Trophoblast cell (in vitro differentiated cells and primary cell): ENCODE data around the gene NRCAM.

Experiments used
- DNase-seq, 2 donors: peaks; one replicate each; pipeline ENCODE4 v3.0.0-alpha.2; 2016
- H2AFZ ChIP-seq: 2 replicates; pipeline ENCODE4 v1.6.1; 2013; ENCODE audit warnings: low read length, moderate library complexity, mild to moderate bottlenecking; ENCODE audit not compliant: insufficient read depth, poor library complexity
- H2AK5ac ChIP-seq: 2 replicates; pipeline ENCODE4 v1.6.1; 2013; ENCODE audit warnings: mild to moderate bottlenecking, low read length
- H2BK120ac ChIP-seq: 2 replicates; pipeline ENCODE4 v1.6.1; 2013; ENCODE audit warnings: low read length, mild to moderate bottlenecking, moderate library complexity; ENCODE audit not compliant: insufficient read depth, poor library complexity
- H2BK12ac ChIP-seq: 2 replicates; pipeline ENCODE4 v1.6.1; 2013; ENCODE audit warnings: mild to moderate bottlenecking, low read length, moderate library complexity
- H2BK5ac ChIP-seq: 2 replicates; pipeline ENCODE4 v1.6.1; 2013; ENCODE audit warnings: low read length, low read depth, moderate library complexity, mild to moderate bottlenecking; ENCODE audit not compliant: poor library complexity
- H3K14ac ChIP-seq: 2 replicates; pipeline ENCODE4 v1.6.1; 2013; ENCODE audit warnings: mild to moderate bottlenecking, low read length
- H3K18ac ChIP-seq: 2 replicates; pipeline ENCODE4 v1.6.1; 2013; ENCODE audit warnings: mild to moderate bottlenecking, low read length
- H3K23ac ChIP-seq: 2 replicates; pipeline ENCODE4 v1.6.1; 2013; ENCODE audit warnings: low read length
- H3K27ac ChIP-seq: 2 replicates; pipeline ENCODE4 v1.5.1; 2013; ENCODE audit warnings: low read depth, mild to moderate bottlenecking, inconsistent platforms, low read length, moderate library complexity
- H3K27me3 ChIP-seq: 2 replicates; pipeline ENCODE4 v1.6.1; 2013; ENCODE audit warnings: inconsistent platforms, mild to moderate bottlenecking, low read length, moderate library complexity; ENCODE audit not compliant: insufficient read depth
- H3K36me3 ChIP-seq, 2 experiments: 1 replicate in 1 of 2; 2 replicates in 1 of 2; pipeline ENCODE4 v1.6.1; 2013; ENCODE audit warnings: low read length in 2 of 2, mild to moderate bottlenecking in 2 of 2, moderate library complexity in 1 of 2; ENCODE audit not compliant: insufficient read depth in 2 of 2, control insufficient read depth in 1 of 2
- H3K4ac ChIP-seq: 2 replicates; pipeline ENCODE4 v1.6.1; 2013; ENCODE audit warnings: low read depth, mild to moderate bottlenecking, low read length, moderate library complexity
- H3K4me1 ChIP-seq, 2 experiments: 1 replicate in 1 of 2; 2 replicates in 1 of 2; pipeline ENCODE4 v1.6.1; 2013; ENCODE audit warnings: low read length in 2 of 2, mild to moderate bottlenecking in 2 of 2, moderate library complexity in 1 of 2; ENCODE audit not compliant: insufficient read depth in 2 of 2, control insufficient read depth in 1 of 2
- H3K4me2 ChIP-seq: 2 replicates; pipeline ENCODE4 v1.6.1; 2013; ENCODE audit warnings: inconsistent platforms, mild to moderate bottlenecking, low read length, moderate library complexity
- H3K4me3 ChIP-seq: 2 replicates; pipeline ENCODE4 v1.5.1; 2013; ENCODE audit warnings: mild to moderate bottlenecking, low read depth, low read length, inconsistent platforms
- H3K79me1 ChIP-seq: one replicate; pipeline ENCODE4 v1.6.1; 2013; ENCODE audit warnings: low read length
- H3K79me2 ChIP-seq: 2 replicates; pipeline ENCODE4 v1.6.1; 2013; ENCODE audit warnings: low read length, mild to moderate bottlenecking; ENCODE audit not compliant: control insufficient read depth, insufficient read depth, poor library complexity
- H3K9ac ChIP-seq: 2 replicates; pipeline ENCODE4 v1.6.1; 2013; ENCODE audit warnings: mild to moderate bottlenecking, low read length
- H3K9me3 ChIP-seq: 2 replicates; pipeline ENCODE4 v1.6.1; 2013; ENCODE audit warnings: low read depth, mild to moderate bottlenecking, control low read depth, inconsistent platforms, low read length; ENCODE audit not compliant: insufficient read depth
- H4K12ac ChIP-seq: 2 replicates; pipeline ENCODE4 v1.6.1; 2013; ENCODE audit warnings: low read depth, mild to moderate bottlenecking, low read length, moderate library complexity
- H4K8ac ChIP-seq: 2 replicates; pipeline ENCODE4 v1.6.1; 2013; ENCODE audit warnings: low read depth, mild to moderate bottlenecking, low read length, moderate library complexity
- H4K91ac ChIP-seq: one replicate; pipeline ENCODE4 v1.6.1; 2013; ENCODE audit warnings: low read depth, mild to moderate bottlenecking, low read length, moderate library complexity
- WGBS: extraction: QIAGEN DNeasy Blood & Tissue Kit; methylation state at CpG from one replicate; pipeline ENCODE4 v1.1.7; 2013; ENCODE audit warnings: missing lambda C conversion rate; ENCODE audit not compliant: insufficient read length, insufficient coverage; ENCODE audit errors: extremely low coverage; 5-methylcytosine and 5-hydroxymethylcytosine counted together

Gene NRCAM

GRCh38 chr7:108167460-108167859 lies 288.8 kb downstream of the NRCAM start:
- no peak overlapping the region for H2AFZ ChIP-seq
- H3K4ac ChIP-seq: no peak overlapping the region
- no peak overlapping the region for H4K91ac ChIP-seq
- H4K8ac ChIP-seq: no peak overlapping the region
- H3K79me1 ChIP-seq: no peaks in the 10 kb centered on the region
- H3K4me2 ChIP-seq: no peak overlapping the region
- H4K12ac ChIP-seq: no peak overlapping the region
- no peak overlapping the region for H2AK5ac ChIP-seq
- H2BK120ac ChIP-seq: no peak overlapping the region
- H3K27me3 ChIP-seq: no peaks in the 10 kb centered on the region
- no peak overlapping the region for H3K27ac ChIP-seq
- no peak overlapping the region for H3K4me3 ChIP-seq
- no peak overlapping the region for H3K18ac ChIP-seq
- no peaks in the 10 kb centered on the region for H3K79me2 ChIP-seq
- no peaks in the 10 kb centered on the region for H3K9me3 ChIP-seq
- no CpG with 5 or more reads among the region's 7 CpGs for WGBS
- no peaks in the 10 kb centered on the region for H3K36me3 ChIP-seq
- no peak for DNase-seq
- no peak overlapping the region for H3K9ac ChIP-seq
- H2BK12ac ChIP-seq: no peak overlapping the region
- no peak overlapping the region for H3K23ac ChIP-seq
- no peak overlapping the region for H3K14ac ChIP-seq
- H2BK5ac ChIP-seq: no peak overlapping the region
- no peaks in the 10 kb centered on the region for H3K4me1 ChIP-seq

GRCh38 chr7:108166687-108167086 lies 289.5 kb downstream of the NRCAM start:
- Histone ChIP-seq H3K27me3 (no peaks in the 10 kb centered on the region), H3K9ac (no peak overlapping the region), H2AFZ (no peak overlapping the region), H3K36me3 (no peaks in the 10 kb centered on the region), H3K14ac (no peak overlapping the region), H2BK12ac (no peak overlapping the region), H4K91ac (no peak overlapping the region), H3K27ac (no peak overlapping the region), H3K4me1 (no peaks in the 10 kb centered on the region), H3K4me2 (no peak overlapping the region), H3K4ac (no peak overlapping the region), H3K9me3 (no peaks in the 10 kb centered on the region), H4K12ac (no peak overlapping the region), H2BK120ac (no peak overlapping the region), H3K23ac (no peak overlapping the region), H2AK5ac (no peak overlapping the region), H3K18ac (no peak overlapping the region), H3K4me3 (no peak overlapping the region), H4K8ac (no peak overlapping the region), H2BK5ac (no peak overlapping the region), H3K79me2 (no peaks in the 10 kb centered on the region), H3K79me1 (no peaks in the 10 kb centered on the region)
- DNase-seq: no peak
- WGBS: no CpG with 5 or more reads among the region's 5 CpGs

- Histone ChIP-seq H2BK12ac (no peak overlapping the region), H3K23ac (no peak overlapping the region), H2AFZ (no peak overlapping the region), H4K91ac (no peak overlapping the region), H3K9ac (no peak overlapping the region), H3K79me2 (no peaks in the 10 kb centered on the region), H3K18ac (no peak overlapping the region), H4K8ac (no peak overlapping the region), H3K4me3 (no peak overlapping the region), H3K4me1 (no peaks in the 10 kb centered on the region), H3K27ac (no peak overlapping the region), H2BK120ac (no peak overlapping the region), H2AK5ac (no peak overlapping the region), H3K9me3 (no peaks in the 10 kb centered on the region), H3K36me3 (no peaks in the 10 kb centered on the region), H3K4me2 (no peak overlapping the region), H3K27me3 (no peaks in the 10 kb centered on the region), H3K14ac (no peak overlapping the region), H2BK5ac (no peak overlapping the region), H4K12ac (no peak overlapping the region), H3K79me1 (no peaks in the 10 kb centered on the region), H3K4ac (no peak overlapping the region)
- DNase-seq: no peak
- WGBS: no CpG with 5 or more reads among the region's 2 CpGs
Measured at GRCh38 chr7:108165723-108166122, 290.5 kb downstream of the NRCAM start.

GRCh38 chr7:108164946-108165345 lies 291.3 kb downstream of the NRCAM start:
- no peaks in the 10 kb centered on the region for H3K79me1 ChIP-seq
- no peak overlapping the region for H2AK5ac ChIP-seq
- H4K91ac ChIP-seq: no peak overlapping the region
- no peaks in the 10 kb centered on the region for H3K4me1 ChIP-seq
- no peak for DNase-seq
- H3K27ac ChIP-seq: no peak overlapping the region
- no peaks in the 10 kb centered on the region for H3K9me3 ChIP-seq
- H3K27me3 ChIP-seq: no peaks in the 10 kb centered on the region
- H4K8ac ChIP-seq: no peak overlapping the region
- H2BK5ac ChIP-seq: no peak overlapping the region
- H3K4me2 ChIP-seq: no peak overlapping the region
- no peak overlapping the region for H3K18ac ChIP-seq
- H3K36me3 ChIP-seq: no peaks in the 10 kb centered on the region
- no peak overlapping the region for H3K14ac ChIP-seq
- no peak overlapping the region for H4K12ac ChIP-seq
- no peaks in the 10 kb centered on the region for H3K79me2 ChIP-seq
- no peak overlapping the region for H3K4ac ChIP-seq
- no peak overlapping the region for H2AFZ ChIP-seq
- no peak overlapping the region for H2BK120ac ChIP-seq
- H3K4me3 ChIP-seq: no peak overlapping the region
- no peak overlapping the region for H3K9ac ChIP-seq
- H2BK12ac ChIP-seq: no peak overlapping the region
- no CpG with 5 or more reads among the region's 6 CpGs for WGBS
- H3K23ac ChIP-seq: no peak overlapping the region
